Caco-2 (cell line): ENCODE data around the gene PHF11. TPM values are rescaled to one million over a fixed set of nuclear protein-coding genes. Genes with fewer than 3 reads are reported as not detected.

Source experiments
- BruUV-seq: library from RNA; stranded (reverse); fragments of 400-500 nt; replicated peaks from 2 replicates; lab custom pipeline; 2021; lab: Mats Ljungman, UMichigan
- CTCF ChIA-PET: fragments of 300-600 bp; sonication (Branson Sonifier 250); formaldehyde crosslinking; loops from one replicate; lab custom pipeline; 2022; ENCODE audit warnings: antibody characterized with exemption; lab: Charles Lee
- POLR2A ChIA-PET: fragments of 300-600 bp; sonication (Branson Sonifier 250); formaldehyde crosslinking; loops from one replicate; lab custom pipeline; 2022; ENCODE audit warnings: antibody characterized with exemption; lab: Charles Lee
- DNase-seq, 2 experiments: peaks; one replicate each; pipeline versions ENCODE4 v3.0.0 to v3.0.0-alpha.2; 2020 to 2022
- H3K27me3 ChIP-seq: replicated peaks from 2 replicates; pipeline ENCODE4 v1.6.0; 2011; ENCODE audit warnings: low read length; ENCODE audit not compliant: control insufficient read depth, insufficient read depth
- H3K36me3 ChIP-seq: 2 replicates; pipeline ENCODE4 v1.5.1; 2011; ENCODE audit warnings: low read length; ENCODE audit not compliant: control insufficient read depth, insufficient read depth
- H3K4me1 ChIP-seq: fragments of 250-450 bp; sonication (Bioruptor Pico); 2 replicates; pipeline ENCODE4 v1.5.1; 2020; ENCODE audit warnings: mild to moderate bottlenecking
- H3K4me3 ChIP-seq: 2 replicates; pipeline ENCODE4 v1.5.1; 2011; ENCODE audit warnings: low read depth, mild to moderate bottlenecking, control low read depth, low read length
- H3K9me3 ChIP-seq: fragments of 250-450 bp; sonication (Bioruptor Pico); 2 replicates; pipeline ENCODE4 v1.5.1; 2020; ENCODE audit warnings: mild to moderate bottlenecking, moderate library complexity
- H3K27ac Mint-ChIP-seq: one replicate; pipeline ENCODE4 v1.8.0; 2022; ENCODE audit warnings: mixed read lengths; ENCODE audit not compliant: unreplicated experiment
- H3K27me3 Mint-ChIP-seq: one replicate; pipeline ENCODE4 v1.8.0; 2022; ENCODE audit warnings: mixed read lengths; ENCODE audit not compliant: insufficient read depth, unreplicated experiment
- H3K36me3 Mint-ChIP-seq: one replicate; pipeline ENCODE4 v1.8.0; 2022; ENCODE audit warnings: mild to moderate bottlenecking, mixed read lengths; ENCODE audit not compliant: insufficient read depth, unreplicated experiment
- H3K4me1 Mint-ChIP-seq: one replicate; pipeline ENCODE4 v1.8.0; 2022; ENCODE audit warnings: low read depth, mixed read lengths; ENCODE audit not compliant: unreplicated experiment
- H3K4me3 Mint-ChIP-seq: one replicate; pipeline ENCODE4 v1.8.0; 2022; ENCODE audit warnings: mild to moderate bottlenecking, moderate library complexity, mixed read lengths; ENCODE audit not compliant: unreplicated experiment
- H3K9me3 Mint-ChIP-seq: one replicate; pipeline ENCODE4 v1.8.0; 2022; ENCODE audit warnings: mixed read lengths; ENCODE audit not compliant: unreplicated experiment
- intact Hi-C: fragments of 100-400 bp; cut with micrococcal nuclease; formaldehyde crosslinking; loops from one replicate; pipeline ENCODE4 v1.10.0; 2022; ENCODE audit not compliant: unreplicated experiment
- total RNA-seq: library from RNA; stranded (reverse); gene quantifications from 2 replicates; pipeline ENCODE4 v1.2.3, GENCODE V29; 2022
- TF ChIP-seq, protein P1 (sequence below), 2 experiments: fragments of 200-600 bp in 1 of 2; IDR thresholded peaks; 1 replicate in 1 of 2; 2 replicates in 1 of 2; pipeline versions ENCODE4 v1.5.1 to v1.8.0; 2011 to 2022; ENCODE audit warnings: antibody characterized with exemption in 1 of 2, control low read depth in 1 of 2, inconsistent platforms in 1 of 2, low read depth in 1 of 2, low read length in 1 of 2, mild to moderate bottlenecking in 1 of 2, moderate library complexity in 1 of 2; ENCODE audit not compliant: insufficient read depth in 1 of 2, severe bottlenecking in 1 of 2, unreplicated experiment in 1 of 2

PHF11 gene
- total RNA-seq, 1 experiment from 2014 or later = 1.8 TPM

- no peaks in the 10 kb centered on the region for H3K27me3 ChIP-seq
- CTCF ChIA-PET = no interaction called here
- DNase-seq = no peak
- POLR2A ChIA-PET = no interaction called here
- TF ChIP-seq, protein P1, sequence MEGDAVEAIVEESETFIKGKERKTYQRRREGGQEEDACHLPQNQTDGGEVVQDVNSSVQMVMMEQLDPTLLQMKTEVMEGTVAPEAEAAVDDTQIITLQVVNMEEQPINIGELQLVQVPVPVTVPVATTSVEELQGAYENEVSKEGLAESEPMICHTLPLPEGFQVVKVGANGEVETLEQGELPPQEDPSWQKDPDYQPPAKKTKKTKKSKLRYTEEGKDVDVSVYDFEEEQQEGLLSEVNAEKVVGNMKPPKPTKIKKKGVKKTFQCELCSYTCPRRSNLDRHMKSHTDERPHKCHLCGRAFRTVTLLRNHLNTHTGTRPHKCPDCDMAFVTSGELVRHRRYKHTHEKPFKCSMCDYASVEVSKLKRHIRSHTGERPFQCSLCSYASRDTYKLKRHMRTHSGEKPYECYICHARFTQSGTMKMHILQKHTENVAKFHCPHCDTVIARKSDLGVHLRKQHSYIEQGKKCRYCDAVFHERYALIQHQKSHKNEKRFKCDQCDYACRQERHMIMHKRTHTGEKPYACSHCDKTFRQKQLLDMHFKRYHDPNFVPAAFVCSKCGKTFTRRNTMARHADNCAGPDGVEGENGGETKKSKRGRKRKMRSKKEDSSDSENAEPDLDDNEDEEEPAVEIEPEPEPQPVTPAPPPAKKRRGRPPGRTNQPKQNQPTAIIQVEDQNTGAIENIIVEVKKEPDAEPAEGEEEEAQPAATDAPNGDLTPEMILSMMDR (IDR thresholded peaks at IDR 0.05; ENCODE audit: insufficient read depth in 1 of 2, low read depth in 1 of 2, low read length in 1 of 2, severe bottlenecking in 1 of 2, unreplicated experiment in 1 of 2) = no peak
- intact Hi-C loops = no loop called here
- no peaks in the 10 kb centered on the region for H3K36me3 ChIP-seq
- Mint-ChIP-seq H3K27me3 (no peaks in the 10 kb centered on the region), H3K4me3 (no peak overlapping the region), H3K4me1 (no peaks in the 10 kb centered on the region), H3K9me3 (no peaks in the 10 kb centered on the region), H3K27ac (no peak overlapping the region), H3K36me3 (peaks cover 6% of the 10 kb centered on the region)
- no peak overlapping the region for H3K4me3 ChIP-seq
- BruUV-seq = no TSS peak
- H3K4me1 ChIP-seq = no peaks in the 10 kb centered on the region
- H3K9me3 ChIP-seq = no peaks in the 10 kb centered on the region
Measured at GRCh38 chr13:49521224-49521623, 25.5 kb downstream of the PHF11 start.

DNA sequence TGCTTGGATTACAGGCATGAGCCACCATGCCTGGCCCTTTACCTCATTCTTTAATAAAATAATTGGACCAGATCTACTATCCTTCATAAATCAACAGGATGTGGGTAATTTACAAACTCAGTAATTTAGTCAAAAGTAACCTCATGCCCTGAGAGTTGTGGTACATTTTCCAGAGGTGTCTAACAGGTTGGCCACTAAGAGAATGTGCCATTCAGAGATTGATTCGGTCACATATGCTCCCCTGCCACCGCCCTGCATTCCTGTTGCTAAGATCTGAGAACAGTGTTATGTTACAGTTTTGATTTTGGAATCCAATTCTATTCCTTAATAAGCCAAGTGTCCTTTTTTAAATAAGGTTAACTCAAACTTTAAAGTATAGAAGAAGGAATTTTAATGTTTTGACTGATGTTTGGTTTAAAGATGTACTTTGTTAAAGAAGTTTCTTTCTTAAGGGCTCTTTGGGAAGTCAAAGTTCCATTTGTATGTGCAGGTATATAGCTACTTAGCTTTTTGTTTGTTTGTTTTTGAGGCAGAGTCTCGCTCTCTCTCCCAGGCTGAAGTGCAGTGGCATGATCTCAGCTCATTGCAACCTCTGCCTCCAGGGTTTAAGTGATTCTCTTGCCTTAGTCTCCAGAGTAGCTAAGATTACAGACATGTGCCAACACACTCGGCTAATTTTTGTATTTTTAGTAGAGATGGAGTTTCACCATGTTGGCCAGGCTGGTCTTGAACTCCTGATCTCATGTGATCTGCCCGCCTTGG, 29.2 kb downstream of the PHF11 start:
- H3K27me3 Mint-ChIP-seq = no peaks in the 10 kb centered on the region
- ChIA-PET POLR2A (no interaction called here), CTCF (no interaction called here)
- no peaks in the 10 kb centered on the region for H3K4me1 Mint-ChIP-seq
- H3K4me3 Mint-ChIP-seq = no peak overlapping the region
- Histone ChIP-seq H3K36me3 (no peaks in the 10 kb centered on the region), H3K4me1 (no peaks in the 10 kb centered on the region), H3K27me3 (no peaks in the 10 kb centered on the region), H3K9me3 (no peaks in the 10 kb centered on the region), H3K4me3 (no peak overlapping the region)
- H3K27ac Mint-ChIP-seq = no peak overlapping the region
- intact Hi-C loops = no loop called here
- BruUV-seq = no TSS peak
- peaks cover 4% of the 10 kb centered on the region for H3K36me3 Mint-ChIP-seq
- H3K9me3 Mint-ChIP-seq = no peaks in the 10 kb centered on the region
- DNase-seq = no peak
- TF ChIP-seq, protein P1 (IDR thresholded peaks at IDR 0.05; ENCODE audit: insufficient read depth in 1 of 2, low read depth in 1 of 2, low read length in 1 of 2, severe bottlenecking in 1 of 2, unreplicated experiment in 1 of 2) = no peak

DNA sequence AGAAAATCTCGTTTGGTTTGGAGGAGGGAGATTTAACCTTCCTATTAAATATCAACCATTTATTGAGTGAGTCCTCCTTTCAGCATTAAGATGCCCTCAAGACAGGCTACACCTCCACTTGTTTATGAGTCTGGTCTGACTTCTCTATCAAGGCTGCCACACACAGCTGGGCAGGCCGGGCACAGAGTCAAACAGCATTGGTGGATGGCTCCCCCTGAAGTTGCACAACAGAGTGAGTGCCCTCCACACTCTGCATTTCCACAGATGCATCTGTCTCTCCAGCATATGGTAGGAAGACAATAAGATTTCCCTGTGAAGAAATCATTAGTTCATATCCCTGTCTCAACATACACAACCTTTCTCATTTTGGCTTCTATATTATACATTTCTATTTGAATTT, 31.4 kb downstream of the PHF11 start:
- POLR2A ChIA-PET = no interaction called here
- no peaks in the 10 kb centered on the region for H3K27me3 Mint-ChIP-seq
- intact Hi-C loops = no loop called here
- Histone ChIP-seq H3K4me3 (no peak overlapping the region), H3K27me3 (no peaks in the 10 kb centered on the region), H3K9me3 (no peaks in the 10 kb centered on the region), H3K36me3 (no peaks in the 10 kb centered on the region; the same call in 1 of the 2 replicates), H3K4me1 (no peaks in the 10 kb centered on the region)
- H3K9me3 Mint-ChIP-seq = no peaks in the 10 kb centered on the region
- no peak overlapping the region for H3K27ac Mint-ChIP-seq
- no peak for DNase-seq
- H3K4me1 Mint-ChIP-seq = no peaks in the 10 kb centered on the region
- H3K4me3 Mint-ChIP-seq = no peak overlapping the region
- CTCF ChIA-PET = no interaction called here
- TF ChIP-seq, protein P1 (IDR thresholded peaks at IDR 0.05; ENCODE audit: insufficient read depth in 1 of 2, low read depth in 1 of 2, low read length in 1 of 2, severe bottlenecking in 1 of 2, unreplicated experiment in 1 of 2) = no peak
- peaks cover 4% of the 10 kb centered on the region for H3K36me3 Mint-ChIP-seq
- BruUV-seq = no TSS peak
